Body of pancreas (tissue), 4 donors: ENCODE data around the gene RETNLB. TPM values are rescaled to one million over a fixed set of nuclear protein-coding genes. Genes with fewer than 3 reads are reported as not detected.

ENCODE experiments used
- ATAC-seq: fragments of 150-250 bp; one replicate; pipeline ENCODE4 v1.9.1; 2016
- DNase-seq, 4 donors: peaks; one replicate each; pipeline ENCODE4 v3.0.0-alpha.2; 2019
- H3K27ac ChIP-seq, 4 donors: fragments of 200-600 bp; sonication (generic); 1 replicate in 3 of 4; 2 replicates in 1 of 4; pipeline versions ENCODE4 v1.5.1 to v1.6.1; 2016 to 2019; ENCODE audit warnings: mild to moderate bottlenecking in 1 of 4, mixed read lengths in 1 of 4, moderate library complexity in 1 of 4
- H3K27me3 ChIP-seq, 2 donors: fragments of 200-600 bp; sonication (generic); one replicate each; pipeline ENCODE4 v1.6.0; 2016; ENCODE audit warnings: mild to moderate bottlenecking in 1 of 2
- H3K36me3 ChIP-seq, 2 donors: fragments of 200-600 bp; sonication (generic); replicated peaks in 1 of 2; 2 replicates each; pipeline ENCODE4 v1.5.1; 2016; ENCODE audit warnings: low read depth in 2 of 2; ENCODE audit not compliant: insufficient read depth in 1 of 2
- H3K4me1 ChIP-seq: fragments of 200-600 bp; sonication (generic); one replicate; pipeline ENCODE4 v1.6.0; 2016
- H3K4me3 ChIP-seq, 2 donors: fragments of 200-600 bp; sonication (generic); 1 replicate in 1 of 2; 2 replicates in 1 of 2; pipeline ENCODE4 v1.5.1; 2016 to 2019
- H3K9me3 ChIP-seq, 3 donors: fragments of 200-600 bp; sonication (generic); 1 replicate in 2 of 3; 2 replicates in 1 of 3; pipeline ENCODE4 v1.5.1; 2016
- CTCF ChIP-seq, 7 experiments: fragments of 450-650 bp in 4 of 7; fragments of 200-600 bp in 3 of 7; sonication (generic) in 3 of 7; IDR thresholded peaks; one replicate each; pipeline ENCODE4 v1.5.1; 2016 to 2019; ENCODE audit warnings: antibody characterized with exemption in 7 of 7
- POLR2A ChIP-seq, 3 donors: fragments of 450-650 bp; IDR thresholded peaks; one replicate each; pipeline ENCODE4 v1.6.1; 2016; ENCODE audit warnings: antibody characterized with exemption in 3 of 3, mild to moderate bottlenecking in 2 of 3
- WGBS, 2 donors: methylation state at CpG; one replicate each; pipeline ENCODE4 v1.1.5; 2017; 5-methylcytosine and 5-hydroxymethylcytosine counted together
- intact Hi-C: fragments of 100-400 bp; cut with DNase I; formaldehyde crosslinking; loops from one replicate; pipeline ENCODE4 v1.15.1; 2023
- total RNA-seq, 2 donors: library from RNA; depleted of rRNA; stranded (reverse); fragments of >200 nt; gene quantifications; one replicate each; pipeline ENCODE4 v1.1.0, GENCODE V29; 2016

Gene RETNLB
- total RNA-seq, 2 donors from 2014 or later, result not detected

- WGBS, 2 donors, result 60 to 83% methylated on average over 4 of the region's 4 CpGs
- no peak for TF ChIP-seq POLR2A (IDR thresholded peaks at IDR 0.05)
- no peak for TF ChIP-seq CTCF (IDR thresholded peaks at IDR 0.05)
- Histone ChIP-seq H3K27ac (no peak overlapping the region), H3K4me1 (peaks cover 7% of the 10 kb centered on the region), H3K27me3 (no peaks in the 10 kb centered on the region), H3K9me3 (no peaks in the 10 kb centered on the region), H3K4me3 (no peak overlapping the region), H3K36me3 (no peaks in the 10 kb centered on the region)
- DNase-seq (no peak), ATAC-seq (no peak)
- intact Hi-C loops, result no loop called here
Observed at GRCh38 chr3:108724101-108724500, 33.1 kb downstream of the RETNLB start.

GRCh38 chr3:108722724-108723123 lies 34.5 kb downstream of the RETNLB start:
- H3K27ac ChIP-seq, result no peak overlapping the region
- WGBS, 2 donors, result 56 to 100% methylated on average over 1 of the region's 1 CpG
- H3K36me3 ChIP-seq, result no peaks in the 10 kb centered on the region
- intact Hi-C loops, result no loop called here
- no peak overlapping the region for H3K4me3 ChIP-seq
- no peaks in the 10 kb centered on the region for H3K9me3 ChIP-seq
- no peaks in the 10 kb centered on the region for H3K27me3 ChIP-seq
- no peak for TF ChIP-seq CTCF (IDR thresholded peaks at IDR 0.05)
- no peak for TF ChIP-seq POLR2A (IDR thresholded peaks at IDR 0.05)
- no peak for DNase-seq
- ATAC-seq, result no peak
- H3K4me1 ChIP-seq, result peaks cover 9% of the 10 kb centered on the region

- Histone ChIP-seq H3K4me3 (no peak overlapping the region), H3K4me1 (peaks cover 9% of the 10 kb centered on the region), H3K36me3 (no peaks in the 10 kb centered on the region), H3K9me3 (no peaks in the 10 kb centered on the region), H3K27me3 (no peaks in the 10 kb centered on the region), H3K27ac (no peak overlapping the region)
- no peak for ATAC-seq
- no peak for DNase-seq
- 43 to 47% methylated on average over 2 of the region's 2 CpGs for WGBS, 2 donors
- intact Hi-C loops, result no loop called here
- TF ChIP-seq POLR2A (IDR thresholded peaks at IDR 0.05), result no peak
- no peak for TF ChIP-seq CTCF (IDR thresholded peaks at IDR 0.05)
Observed at GRCh38 chr3:108719178-108719806, 37.9 kb downstream of the RETNLB start.

- Histone ChIP-seq H3K4me1 (peaks cover 9% of the 10 kb centered on the region), H3K9me3 (no peaks in the 10 kb centered on the region), H3K27me3 (no peaks in the 10 kb centered on the region), H3K4me3 (no peak overlapping the region), H3K36me3 (no peaks in the 10 kb centered on the region), H3K27ac (no peak overlapping the region)
- TF ChIP-seq CTCF (IDR thresholded peaks at IDR 0.05) (no peak), POLR2A (IDR thresholded peaks at IDR 0.05) (no peak)
- ATAC-seq (no peak), DNase-seq (peak in 1 of 4 donors; percentile 17)
- intact Hi-C loops, result no loop called here
- 16 to 26% methylated on average over 2 of the region's 2 CpGs for WGBS, 2 donors
Observed at GRCh38 chr3:108718454-108718853, 38.8 kb downstream of the RETNLB start.

- no peak overlapping the region for H3K27ac ChIP-seq
- no peak overlapping the region for H3K4me3 ChIP-seq
- no peaks in the 10 kb centered on the region for H3K36me3 ChIP-seq
- H3K27me3 ChIP-seq, result no peaks in the 10 kb centered on the region
- TF ChIP-seq CTCF (IDR thresholded peaks at IDR 0.05) (no peak), POLR2A (IDR thresholded peaks at IDR 0.05) (no peak)
- no peak for DNase-seq
- 60 to 61% methylated on average over 3 of the region's 3 CpGs for WGBS, 2 donors
- peaks cover 9% of the 10 kb centered on the region for H3K4me1 ChIP-seq
- no peak for ATAC-seq
- H3K9me3 ChIP-seq, result no peaks in the 10 kb centered on the region
- intact Hi-C loops, result no loop called here
Observed at GRCh38 chr3:108713816-108714215, 43.4 kb downstream of the RETNLB start.
